ENCODE data around the gene SFXN1.

The SFXN1 gene

DNA sequence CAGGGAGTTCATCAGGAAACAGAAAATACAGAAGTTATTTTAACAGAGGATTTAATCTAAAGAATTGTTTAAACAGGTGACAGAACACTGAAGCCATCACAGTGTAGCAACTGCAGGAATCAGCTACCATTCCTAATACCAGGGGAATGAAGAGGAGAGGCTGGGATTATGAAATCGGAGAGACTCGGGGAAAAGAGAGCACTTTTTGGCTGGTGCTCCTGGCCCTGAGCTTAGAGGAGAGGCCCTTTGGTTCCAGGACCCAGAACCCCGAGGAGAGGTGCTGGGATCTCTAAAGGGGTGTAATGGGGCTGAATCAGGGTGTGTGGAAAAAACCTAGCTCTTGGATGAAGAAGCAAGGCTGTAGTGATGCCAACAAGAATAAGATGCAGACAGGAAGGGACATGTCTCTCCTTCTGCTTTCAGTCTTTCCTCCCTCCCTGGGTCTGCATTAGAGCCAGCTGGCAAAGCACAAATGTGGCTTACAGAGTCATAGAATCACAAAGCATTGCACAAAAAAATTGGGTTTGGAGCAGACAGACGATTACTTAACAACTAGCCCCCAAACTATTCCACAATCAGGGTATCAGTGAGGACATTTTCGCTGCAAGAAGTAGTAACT is 11.6 kb upstream of the SFXN1 start:
- no peak for DNase-seq

DNA sequence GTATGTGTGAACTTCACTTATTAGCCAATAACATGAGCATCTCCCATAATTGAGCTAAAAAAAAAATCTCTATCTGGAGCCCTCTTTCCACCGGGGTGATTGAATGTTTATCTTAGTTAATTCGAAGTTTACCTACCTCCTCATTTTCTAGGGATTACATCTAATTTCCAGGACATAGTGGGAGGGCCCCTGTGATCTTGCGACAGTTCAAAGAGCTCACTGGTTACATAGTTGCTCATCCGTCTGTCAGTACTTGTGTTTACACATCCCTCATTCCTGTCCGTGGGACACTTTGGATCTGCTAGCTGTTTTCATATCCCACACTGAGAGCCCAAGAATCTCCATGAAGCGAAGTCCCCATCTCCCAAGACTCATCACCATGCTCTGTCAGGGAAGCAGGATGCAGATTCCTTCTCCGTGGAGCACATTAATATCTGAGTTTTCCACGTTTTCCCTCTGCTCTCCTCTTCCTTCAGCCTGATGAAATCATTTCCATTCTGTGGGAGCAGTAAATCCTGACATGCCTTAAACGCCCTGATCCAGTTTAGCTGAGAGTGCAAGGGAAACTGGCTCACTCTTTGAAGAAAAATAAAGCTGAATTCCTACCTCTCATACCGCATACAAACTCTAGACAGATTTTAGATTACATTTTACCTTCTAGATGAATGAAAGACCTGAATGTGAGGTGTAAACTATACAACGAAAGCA is 10.2 kb upstream of the SFXN1 start:
- DNase-seq = no peak

DNA sequence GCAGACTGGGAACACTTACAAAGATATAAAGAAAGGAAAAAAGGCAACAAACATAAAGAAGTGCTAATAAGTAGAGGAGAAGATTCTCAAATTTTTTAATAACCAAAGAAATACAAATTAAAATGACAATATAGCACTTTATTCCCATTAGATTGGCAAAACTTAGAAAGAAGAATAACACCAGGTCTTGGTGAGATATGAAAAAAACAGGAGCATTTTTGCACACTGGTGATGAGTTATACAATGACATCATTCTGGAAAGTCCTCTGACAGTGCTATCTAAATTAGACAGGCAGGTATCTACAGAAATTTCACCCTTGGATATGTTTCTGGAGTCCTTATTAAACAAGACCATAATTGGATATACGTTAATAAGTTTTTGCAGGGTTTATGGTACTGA is 9.5 kb upstream of the SFXN1 start:
- no peak for DNase-seq

DNA sequence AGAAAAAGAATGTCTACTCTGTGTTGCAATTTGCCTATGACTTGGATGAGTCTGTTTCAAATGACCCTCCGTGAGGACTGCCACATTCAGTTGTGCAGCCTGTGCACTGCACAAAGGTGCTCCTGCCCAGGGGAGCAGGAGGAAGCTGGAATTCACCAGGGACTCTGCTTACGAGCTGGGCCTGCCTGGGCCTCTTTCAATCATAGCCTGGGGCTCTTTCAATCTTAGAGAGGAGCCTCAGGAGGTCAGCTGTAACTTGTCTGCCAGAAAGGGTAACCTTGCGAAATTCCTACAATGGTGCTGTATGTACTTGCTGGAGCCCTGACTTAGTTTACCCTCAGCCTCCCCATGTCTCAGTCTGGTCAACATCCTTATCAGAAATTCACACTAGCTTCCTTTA is 8.4 kb upstream of the SFXN1 start:
- DNase-seq = no peak

DNA sequence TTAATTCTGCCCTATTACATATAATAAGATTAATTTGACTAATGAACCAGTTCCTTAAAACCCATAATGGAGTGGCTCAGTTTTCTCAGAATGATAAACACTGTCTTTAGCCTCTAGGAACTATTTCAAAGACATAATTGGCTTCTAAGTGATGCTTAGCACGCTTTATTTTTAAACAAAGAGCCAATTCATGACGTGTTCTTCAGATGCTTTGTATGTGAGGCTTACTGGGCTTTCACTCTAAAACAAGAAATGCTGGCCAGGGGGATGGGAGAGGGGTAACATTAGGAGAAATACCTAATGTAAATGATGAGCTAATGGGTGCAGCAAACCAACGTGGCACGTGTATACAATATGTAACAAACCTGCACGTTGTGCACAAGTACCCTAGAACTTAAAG is 7.6 kb upstream of the SFXN1 start:
- no peak for DNase-seq

DNA sequence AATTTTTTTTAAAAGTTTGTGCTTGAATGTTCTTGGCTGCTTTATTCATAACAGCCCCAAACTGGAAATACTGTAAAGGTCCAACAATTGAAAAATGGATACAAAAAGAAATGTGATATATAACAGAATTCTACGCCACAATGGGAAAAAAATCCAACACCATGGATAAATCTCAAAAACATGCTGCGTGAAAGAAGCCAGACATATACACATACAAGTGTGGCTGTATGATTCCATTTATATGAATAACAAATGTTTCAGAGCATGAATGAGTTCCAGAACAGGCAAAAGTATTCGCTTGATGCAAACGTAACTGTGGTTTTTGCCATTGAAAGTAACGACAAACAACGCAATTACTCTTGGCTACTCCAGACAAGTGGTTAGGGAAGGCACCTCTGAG is 7.2 kb upstream of the SFXN1 start:
- DNase-seq = no peak

DNA sequence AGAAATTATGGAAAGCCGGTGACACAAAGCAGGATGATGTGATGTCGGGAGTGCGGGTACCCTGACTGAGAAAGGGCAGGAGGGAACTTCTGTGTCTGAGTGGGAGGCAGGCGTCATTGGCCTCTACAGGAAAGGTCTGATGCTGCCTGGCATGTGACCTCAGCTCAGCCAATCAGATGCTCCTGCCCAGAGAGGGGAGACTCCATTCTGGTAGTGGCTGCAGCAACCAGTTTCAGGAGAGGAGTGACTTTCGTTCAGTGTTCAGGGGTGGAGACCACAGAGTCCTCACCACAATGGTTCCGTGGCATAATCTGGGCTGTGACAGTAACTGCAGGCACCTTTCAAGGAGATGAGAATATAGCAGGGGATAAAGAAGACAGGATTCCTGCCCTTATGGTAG is 6.7 kb upstream of the SFXN1 start:
- DNase-seq = no peak

DNA sequence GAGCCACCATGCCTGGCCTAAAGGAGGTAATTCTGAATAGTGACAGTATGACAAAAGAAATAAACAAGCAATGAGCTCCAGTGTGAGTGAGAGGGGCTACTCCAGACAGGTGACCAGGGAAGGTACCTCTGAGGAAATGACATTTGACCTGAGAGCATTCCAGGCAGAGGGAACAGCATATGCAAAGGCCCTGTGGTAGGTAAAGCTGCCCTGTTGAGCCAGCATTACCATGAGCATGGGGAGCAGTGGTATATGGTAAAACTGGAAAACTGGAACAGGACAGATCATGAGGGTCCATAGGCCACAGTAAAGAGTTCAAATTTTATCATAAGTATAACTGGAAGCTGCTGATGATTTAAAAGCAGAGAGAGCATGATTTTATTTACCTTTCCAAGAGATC is 6.0 kb upstream of the SFXN1 start:
- no peak for DNase-seq

DNA sequence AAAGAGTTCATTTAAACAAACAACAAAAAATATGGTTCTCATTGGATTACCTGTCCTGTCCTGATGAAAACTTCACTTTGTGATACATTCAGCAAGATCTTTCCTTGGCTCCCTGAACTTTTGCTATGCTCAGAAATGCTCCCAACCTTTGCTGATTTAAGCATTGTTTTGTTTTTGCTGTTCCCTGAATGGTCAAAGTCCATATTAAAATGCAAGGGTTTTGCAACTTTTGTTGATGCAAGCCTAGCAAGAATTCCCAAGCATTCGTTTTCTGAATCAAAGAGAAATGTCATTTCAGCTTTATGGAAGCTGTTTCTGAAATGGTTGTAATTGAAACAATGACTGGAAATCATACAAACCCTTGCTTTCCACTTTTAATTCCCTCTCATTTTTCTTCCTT is 3.1 kb upstream of the SFXN1 start:
- no peak for DNase-seq

DNA sequence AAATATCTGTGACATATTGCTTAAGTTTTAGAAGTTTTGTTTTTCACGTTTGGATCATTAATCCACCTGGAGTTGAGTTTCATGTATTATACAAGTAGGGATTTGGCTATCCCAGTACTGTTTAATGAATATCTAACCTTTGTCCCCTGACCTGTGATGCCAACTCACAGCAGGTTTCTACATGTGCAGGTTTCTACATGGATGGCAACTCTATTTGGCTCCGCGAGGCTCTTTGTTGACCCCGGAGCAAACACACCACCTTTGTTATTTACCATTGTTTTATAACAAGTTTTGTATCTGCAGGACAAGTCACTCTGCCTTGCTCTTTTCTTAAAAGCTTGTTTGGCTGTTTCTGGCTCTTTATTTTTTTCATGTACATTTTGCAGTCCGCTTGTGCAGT is 920 bp upstream of the SFXN1 start:
- DNase-seq = no peak

DNA sequence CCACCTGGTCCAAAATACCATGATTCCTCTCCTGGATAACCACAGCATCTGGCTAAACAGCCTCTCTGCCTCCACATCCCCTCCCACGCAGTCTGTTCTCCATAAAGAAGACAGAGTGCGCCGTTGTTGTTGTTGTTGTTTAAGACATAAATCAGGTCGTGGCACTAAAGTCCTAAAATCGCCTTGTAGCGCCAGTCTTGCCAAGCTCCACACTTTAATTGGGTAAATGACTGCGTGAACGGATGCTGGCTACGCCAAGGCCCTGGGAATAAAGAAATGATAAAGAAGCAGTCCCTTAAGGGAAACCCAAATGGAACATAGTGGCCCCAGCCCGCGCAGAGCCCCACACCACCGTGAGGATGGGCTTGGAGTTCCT is 364 bp upstream of the SFXN1 start:
- DNase-seq = no peak

DNA sequence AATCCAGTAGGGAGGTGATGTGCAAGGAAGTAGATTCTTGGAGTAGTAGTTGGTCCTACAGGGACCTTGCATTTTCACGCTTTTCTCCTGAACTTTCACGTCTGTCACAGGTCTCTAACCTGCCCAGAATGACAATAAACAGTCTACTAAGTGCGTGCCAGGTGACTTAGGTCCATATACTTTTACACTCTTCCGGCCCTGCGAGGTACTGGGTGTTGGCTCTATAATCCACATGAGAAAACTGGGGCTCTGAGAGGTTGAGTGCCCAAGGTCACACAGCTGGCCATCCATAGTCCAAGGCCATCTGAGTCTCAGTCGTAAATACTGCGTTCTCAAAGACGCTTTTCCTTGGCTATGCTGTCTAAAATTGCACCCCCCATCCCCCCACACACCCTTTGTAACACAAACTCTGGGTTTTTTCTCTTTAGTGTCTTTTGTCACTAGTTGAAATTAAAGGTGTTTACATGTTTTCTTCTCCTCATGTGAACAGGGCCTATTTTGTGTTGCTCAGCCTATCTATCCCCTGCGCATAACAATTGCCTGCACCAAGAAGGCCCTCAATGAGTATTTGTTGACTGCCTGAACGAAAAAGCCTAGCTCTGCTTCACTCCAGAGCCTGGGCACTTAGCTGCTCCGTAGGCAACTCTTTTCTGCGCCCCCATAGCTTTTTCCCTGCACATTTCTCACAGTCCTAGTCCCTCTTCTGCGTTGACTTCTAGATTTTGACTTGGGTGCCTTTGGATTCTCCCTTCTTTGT is 943 bp downstream of the SFXN1 start:
- no peak for DNase-seq

DNA sequence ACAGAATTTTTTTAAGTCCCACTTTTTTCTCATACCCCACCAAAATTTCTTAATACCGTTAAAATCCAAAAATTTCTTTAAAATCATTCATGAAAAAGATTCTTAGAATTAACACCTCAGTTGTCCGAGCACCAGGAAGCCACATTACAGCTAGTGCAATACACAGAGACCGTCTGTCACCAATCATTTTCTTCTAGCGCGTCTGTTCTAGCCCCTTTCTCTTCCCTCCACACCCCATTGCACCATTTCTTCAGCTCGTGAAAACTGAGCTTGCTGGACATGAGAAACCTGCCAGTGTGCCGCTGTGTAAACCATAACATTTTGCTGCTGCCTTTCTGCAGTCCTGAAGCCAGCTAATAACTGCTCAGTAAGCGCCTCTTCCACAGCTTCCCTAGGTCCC is 5.0 kb downstream of the SFXN1 start:
- DNase-seq = no peak

DNA sequence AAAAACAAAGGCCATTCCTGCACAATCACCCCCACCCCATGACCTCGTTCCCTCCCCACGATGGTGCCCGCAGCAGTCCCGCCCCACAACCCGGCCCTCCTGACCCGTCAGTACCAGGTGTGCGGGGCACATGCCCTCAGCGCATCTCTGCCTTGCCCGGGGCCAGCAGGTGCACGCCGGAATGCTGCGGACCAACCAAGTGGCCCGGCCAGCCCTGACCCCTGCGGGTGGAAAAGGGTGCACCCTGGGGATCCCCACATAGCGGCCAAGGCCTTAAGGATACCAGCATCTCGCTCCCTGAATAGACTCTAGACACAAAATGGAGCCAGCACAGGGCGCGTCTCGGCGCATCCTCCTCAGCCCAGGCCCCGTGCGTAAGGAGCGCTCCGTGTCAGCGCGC is 6.0 kb downstream of the SFXN1 start:
- DNase-seq = no peak

DNA sequence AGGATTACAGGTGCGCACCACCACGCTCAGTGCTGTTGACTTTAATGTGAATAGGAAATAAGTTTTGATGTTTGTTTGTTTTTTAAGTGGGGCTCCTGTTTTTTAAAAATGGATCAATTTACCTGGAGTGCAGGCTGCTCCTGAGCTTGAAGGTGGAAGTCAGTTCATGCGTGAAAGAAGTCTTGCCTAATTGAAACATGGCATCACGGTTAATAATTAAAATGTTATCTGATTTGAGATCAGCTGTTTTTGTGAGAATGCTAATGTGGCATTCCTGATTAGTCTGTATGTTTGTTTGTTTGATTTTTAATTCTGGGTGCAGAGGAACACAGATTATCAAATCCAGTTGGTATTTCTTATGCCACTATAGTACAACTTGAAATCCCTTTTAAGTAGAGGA is 6.5 kb downstream of the SFXN1 start:
- DNase-seq = no peak

DNA sequence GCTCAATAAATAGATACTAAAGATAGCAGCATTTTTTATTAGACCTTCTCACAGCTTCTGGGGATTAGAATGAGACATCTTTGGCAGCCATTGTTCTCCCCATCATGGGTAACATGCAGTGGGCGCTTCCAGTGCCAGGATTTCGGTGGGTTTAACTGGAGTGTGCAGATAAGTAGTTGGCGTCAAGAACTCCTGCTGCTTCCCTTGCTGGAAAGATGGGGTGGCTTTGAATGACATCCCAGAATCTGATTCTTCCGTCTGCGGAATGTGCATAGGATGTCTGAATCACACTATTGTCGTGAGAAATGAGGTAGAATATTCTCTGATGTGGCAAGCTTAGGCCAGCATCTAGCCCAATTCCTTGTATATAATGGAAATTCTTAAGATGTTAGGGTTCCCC is 7.3 kb downstream of the SFXN1 start:
- DNase-seq = no peak

DNA sequence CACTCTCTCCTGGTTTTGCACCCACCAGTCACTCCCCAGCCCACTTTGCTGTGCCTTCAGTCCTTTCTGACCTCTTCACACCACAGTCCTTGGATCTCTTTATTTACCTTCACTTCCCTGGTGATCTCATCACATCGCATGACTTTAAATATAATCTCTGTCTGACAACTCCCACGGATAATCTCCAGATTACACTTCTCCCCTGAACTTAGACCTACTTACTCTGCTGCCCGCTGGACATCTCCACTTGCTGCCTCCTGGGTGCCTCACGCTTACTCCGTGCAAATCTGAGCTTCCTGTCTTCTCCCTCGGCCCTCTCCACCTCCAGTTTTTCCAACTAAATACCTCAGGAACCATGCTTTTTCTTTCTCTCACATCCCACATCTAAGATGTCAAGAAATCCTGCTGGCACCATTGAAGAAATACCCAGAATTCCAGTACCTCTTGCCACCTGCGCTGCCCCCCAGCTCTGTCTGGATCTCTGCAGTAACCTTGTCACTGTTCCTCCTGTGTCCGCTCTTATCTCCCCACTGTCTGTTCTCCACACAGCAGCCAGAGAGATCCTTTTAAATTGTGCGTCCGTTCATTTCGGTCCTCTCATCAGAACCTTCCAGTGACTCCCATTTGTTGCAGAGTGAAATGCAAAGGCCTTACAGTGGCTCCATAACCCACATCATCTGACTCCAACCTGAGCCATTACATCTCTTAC is 9.3 kb downstream of the SFXN1 start:
- no peak for DNase-seq

DNA sequence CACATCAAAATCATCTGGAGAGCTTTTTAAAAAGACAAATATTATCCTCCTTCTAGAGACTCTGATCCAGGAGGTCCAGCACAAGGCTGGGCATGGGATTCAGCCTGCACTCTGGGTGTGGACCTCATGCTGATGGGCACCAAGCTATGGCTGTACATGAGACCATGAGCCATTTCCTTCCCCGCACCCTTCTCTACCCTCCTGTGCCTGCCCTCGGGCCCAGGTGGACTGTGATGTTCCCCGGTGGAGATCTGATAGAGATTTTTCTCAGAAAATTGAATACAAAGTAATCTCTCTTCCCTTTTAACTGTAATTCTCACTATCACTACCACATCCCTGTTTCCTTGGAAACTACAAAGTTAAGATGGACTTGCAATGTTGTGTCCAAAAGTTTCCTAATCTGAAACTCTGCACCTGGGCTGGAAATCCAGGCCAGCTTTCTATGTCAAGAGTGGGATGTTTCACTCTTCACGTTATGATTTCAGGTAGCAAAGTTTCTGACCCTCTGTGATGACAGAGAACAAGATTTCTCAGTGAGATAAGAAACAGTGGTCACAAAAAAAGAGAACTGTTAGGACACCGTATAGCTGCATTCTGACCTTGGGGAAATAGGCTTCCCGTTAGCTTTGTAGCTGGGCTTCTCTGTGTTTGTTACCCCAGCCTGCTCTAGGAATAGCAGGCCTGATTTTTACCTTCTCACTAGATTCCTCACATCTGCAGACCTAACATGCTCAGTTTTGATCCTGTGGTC is 11.5 kb downstream of the SFXN1 start:
- DNase-seq = no peak

DNA sequence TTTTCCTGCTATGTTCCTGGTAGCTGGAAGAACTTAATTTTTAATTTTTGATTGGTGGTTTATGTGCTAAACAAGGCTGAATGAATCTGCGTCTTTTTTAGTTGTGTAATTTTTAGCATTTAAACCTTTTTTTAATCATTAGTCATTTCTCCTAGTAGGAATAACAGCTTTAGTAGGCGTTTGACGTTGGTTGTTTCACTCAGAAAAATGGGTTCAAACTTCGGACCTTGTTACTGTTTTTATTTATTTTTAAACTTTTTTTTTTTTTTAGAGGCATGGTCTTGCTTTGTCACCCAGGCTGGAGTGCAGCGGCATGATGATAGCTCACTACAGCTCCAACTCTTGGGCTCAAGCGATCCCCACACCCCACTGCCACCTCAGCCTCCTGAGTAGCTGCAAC is 12.9 kb downstream of the SFXN1 start:
- DNase-seq = no peak

DNA sequence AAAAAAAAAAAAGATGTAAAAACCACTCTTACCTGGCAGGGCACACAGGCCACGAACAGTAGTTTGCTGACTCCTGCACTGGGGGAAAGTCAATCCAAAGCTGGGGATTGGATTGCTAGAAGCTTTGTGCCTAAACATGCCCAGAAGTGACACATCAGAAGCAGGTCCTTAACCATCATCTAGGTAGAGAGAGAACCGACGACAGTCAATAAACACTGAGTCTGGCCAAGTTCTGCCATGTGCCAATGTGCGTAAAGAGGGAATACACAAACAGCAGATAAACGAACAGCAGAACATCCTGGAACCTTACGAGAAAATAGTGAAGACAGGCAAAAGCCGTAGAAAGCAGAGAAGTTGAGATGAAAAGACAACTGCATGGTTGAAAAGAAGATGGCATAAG is 14.9 kb downstream of the SFXN1 start:
- DNase-seq = no peak

DNA sequence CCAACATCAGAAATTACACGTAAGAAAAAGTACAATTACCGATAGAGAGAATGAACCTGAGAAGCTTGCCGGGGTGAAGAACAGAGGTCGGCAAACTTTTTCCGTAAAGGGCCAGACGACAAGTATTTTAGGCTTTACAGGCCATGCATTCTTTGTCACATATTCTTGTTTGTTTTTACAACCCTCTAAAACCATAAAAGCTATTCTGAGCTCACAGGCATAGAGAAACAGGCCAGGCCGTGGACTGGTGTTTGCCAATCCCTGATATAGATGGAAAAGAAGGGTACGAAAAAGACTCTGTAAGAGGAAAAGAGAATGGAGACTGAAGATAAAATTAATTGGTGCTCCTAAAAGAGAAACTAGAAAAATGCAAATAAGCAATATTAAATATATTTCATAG is 15.4 kb downstream of the SFXN1 start:
- DNase-seq = no peak

DNA sequence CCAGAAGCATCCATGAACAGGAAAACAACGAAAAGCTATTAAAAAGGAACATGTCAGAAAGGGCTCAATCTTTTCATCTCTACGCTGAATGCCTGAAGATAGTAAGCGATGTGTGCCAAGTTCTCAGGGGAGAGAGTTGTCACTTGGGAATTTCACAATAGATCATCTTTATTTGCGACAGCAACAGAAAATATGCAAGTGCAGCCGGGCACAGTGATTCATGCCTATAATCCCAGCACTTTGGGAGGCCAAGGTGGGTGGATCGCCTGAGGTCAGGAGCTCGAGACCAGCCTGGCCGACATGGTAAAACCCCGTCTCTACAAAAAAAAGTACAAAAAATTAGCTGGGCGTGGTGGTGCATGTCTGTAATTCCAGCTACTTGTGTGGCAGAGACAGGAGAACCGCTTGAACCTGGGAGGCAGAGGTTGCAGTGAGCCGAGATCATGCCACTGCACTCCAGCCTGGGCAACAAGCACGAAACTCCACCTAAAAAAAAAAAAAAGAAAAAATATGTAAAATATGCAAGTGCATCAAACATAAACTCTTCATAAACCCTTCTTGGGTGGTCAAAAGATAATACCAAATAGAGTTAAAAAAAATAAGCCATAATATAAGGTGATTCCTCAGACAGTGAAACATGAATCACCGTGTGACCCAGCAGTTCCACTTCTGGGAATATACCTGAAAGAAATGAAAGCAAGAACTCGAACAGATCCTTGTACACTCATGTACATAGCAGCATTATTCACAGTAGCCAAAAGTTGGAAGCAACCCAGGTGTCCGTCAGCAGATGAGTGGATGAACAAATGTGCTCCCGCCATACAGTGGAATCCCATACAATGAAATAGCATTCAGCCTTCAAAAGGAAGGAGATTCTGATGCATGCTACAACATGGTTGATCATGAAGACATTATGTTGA is 16.2 kb downstream of the SFXN1 start:
- no peak for DNase-seq
